Tibial nerve (tissue), 4 donors: ENCODE data around the gene GOLM1. TPM values are rescaled to one million over a fixed set of nuclear protein-coding genes. Genes with fewer than 3 reads are reported as not detected.

Experiments
- DNase-seq, 2 donors: peaks; one replicate each; pipeline ENCODE4 v3.0.0-alpha.2; 2019; ENCODE audit warnings: low spot score in 2 of 2
- H3K27ac ChIP-seq, 4 donors: fragments of 200-600 bp; sonication (generic) in 3 of 4; one replicate each; pipeline ENCODE4 v1.5.1; 2017 to 2019; ENCODE audit warnings: mild to moderate bottlenecking in 1 of 4
- H3K27me3 ChIP-seq, 2 donors: fragments of 200-600 bp; sonication (generic) in 1 of 2; one replicate each; pipeline versions ENCODE4 v1.5.1 to v1.6.0; 2017 to 2019
- H3K36me3 ChIP-seq, 3 donors: fragments of 200-600 bp; sonication (generic); one replicate each; pipeline ENCODE4 v1.5.1; 2018 to 2019
- H3K4me1 ChIP-seq, 4 donors: fragments of 200-600 bp; sonication (generic) in 3 of 4; one replicate each; pipeline ENCODE4 v1.5.1; 2017 to 2019
- H3K4me3 ChIP-seq, 4 donors: fragments of 200-600 bp; sonication (generic) in 3 of 4; one replicate each; pipeline ENCODE4 v1.5.1; 2017 to 2019; ENCODE audit warnings: mild to moderate bottlenecking in 1 of 4, moderate library complexity in 1 of 4
- H3K9me3 ChIP-seq, 4 donors: fragments of 200-600 bp; sonication (generic) in 3 of 4; one replicate each; pipeline ENCODE4 v1.5.1; 2017 to 2019
- CTCF ChIP-seq, 5 experiments: fragments of 200-600 bp in 3 of 5; fragments of 450-650 bp in 2 of 5; sonication (generic) in 3 of 5; IDR thresholded peaks; one replicate each; pipeline ENCODE4 v1.5.1; 2016 to 2019; ENCODE audit warnings: antibody characterized with exemption in 5 of 5, mild to moderate bottlenecking in 3 of 5, moderate library complexity in 2 of 5
- EP300 ChIP-seq, 2 donors: sonication (generic); formaldehyde crosslinking; IDR thresholded peaks; one replicate each; pipeline ENCODE4 v1.6.1; 2017; ENCODE audit warnings: antibody characterized with exemption in 2 of 2, mild to moderate bottlenecking in 1 of 2
- POLR2A ChIP-seq, 2 donors: fragments of 450-650 bp; IDR thresholded peaks; one replicate each; pipeline ENCODE4 v1.6.1; 2017; ENCODE audit warnings: antibody characterized with exemption in 2 of 2, mild to moderate bottlenecking in 2 of 2, moderate library complexity in 2 of 2
- WGBS, 2 donors: methylation state at CpG; one replicate each; pipeline ENCODE4 v1.1.5; 2018; 5-methylcytosine and 5-hydroxymethylcytosine counted together
- total RNA-seq, 4 donors: library from RNA; depleted of rRNA; stranded (reverse); fragments of >200 nt; gene quantifications; one replicate each; pipeline ENCODE4 v1.1.0, GENCODE V29; 2016

GOLM1 gene
- total RNA-seq, 4 donors from 2014 or later: 9.8 to 15.7 (median 12.7) TPM

DNA sequence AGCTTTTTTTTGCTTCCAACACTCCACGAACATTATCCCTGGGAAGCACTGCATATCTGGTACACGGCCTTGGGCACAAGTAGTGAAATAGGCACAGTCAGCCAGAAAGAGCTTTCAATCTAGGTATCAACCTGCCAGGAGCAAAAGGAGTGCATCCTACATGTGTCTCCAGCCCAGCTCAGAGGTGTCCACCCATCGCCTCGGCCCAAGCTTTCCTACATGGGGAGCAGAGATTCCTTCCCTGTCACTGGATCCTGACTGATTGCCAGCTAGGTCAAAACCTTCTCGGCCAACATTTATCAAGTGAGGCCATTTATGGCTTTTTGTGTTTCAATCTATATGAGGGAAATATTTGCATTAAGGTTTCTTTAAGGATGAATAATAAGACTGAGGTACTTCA is 55.8 kb downstream of the GOLM1 start:
- WGBS, 2 donors: 89 to 96% methylated on average over 5 of the region's 5 CpGs

DNA sequence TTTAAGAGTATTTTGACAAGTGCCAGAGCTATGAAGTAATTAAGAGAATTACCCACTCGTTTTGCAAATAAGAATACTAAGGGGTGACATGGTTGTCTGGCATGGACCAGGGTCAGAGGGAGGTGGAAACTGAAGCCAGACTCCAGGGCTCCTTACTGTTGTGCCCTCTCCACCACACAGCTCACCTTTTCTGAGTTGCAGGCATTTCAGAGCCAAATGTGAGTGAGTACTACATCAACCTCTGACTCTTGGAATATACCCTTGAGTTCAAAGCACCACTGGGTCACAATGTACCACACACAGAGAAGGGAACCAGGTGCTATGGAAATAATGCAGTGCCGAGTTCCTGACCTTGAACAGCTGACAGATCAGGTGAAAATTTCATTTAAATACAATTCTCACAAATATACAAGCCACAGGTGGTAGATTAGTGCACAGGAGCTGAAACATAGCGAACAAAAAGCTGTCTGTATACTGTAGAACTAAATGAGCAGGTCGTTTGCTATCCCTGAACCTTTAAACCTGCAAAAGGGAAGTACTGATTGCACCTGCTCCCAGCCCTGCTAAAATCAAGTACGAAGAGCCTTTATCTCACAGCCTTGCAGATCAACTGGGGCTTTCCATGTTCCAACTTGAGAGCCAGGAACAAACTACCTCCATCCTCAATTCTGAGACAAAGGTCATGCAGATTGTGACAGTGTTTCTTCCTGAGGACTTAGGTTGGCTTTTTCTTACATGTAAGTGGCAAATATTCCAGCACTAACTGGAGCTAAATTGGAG is 57.0 kb downstream of the GOLM1 start:
- 76 to 78% methylated on average over 5 of the region's 5 CpGs for WGBS, 2 donors
- Histone ChIP-seq H3K4me1 (peaks cover 0 to 4% (median 0%) of the 10 kb centered on the region in 4 donors), H3K36me3 (peaks cover 0 to 10% (median 0%) of the 10 kb centered on the region in 3 donors), H3K27ac (no peak overlapping the region), H3K4me3 (no peak overlapping the region), H3K27me3 (no peaks in the 10 kb centered on the region), H3K9me3 (no peaks in the 10 kb centered on the region)
- no peak for TF ChIP-seq CTCF (IDR thresholded peaks at IDR 0.05)
- no peak for TF ChIP-seq EP300 (IDR thresholded peaks at IDR 0.05)
- no peak for TF ChIP-seq POLR2A (IDR thresholded peaks at IDR 0.05)
- DNase-seq: no peak

More for the DNA sequence above, 55.8 kb downstream of the GOLM1 start:
- Histone ChIP-seq H3K27me3 (no peaks in the 10 kb centered on the region), H3K27ac (no peak overlapping the region), H3K9me3 (no peaks in the 10 kb centered on the region), H3K4me3 (no peak overlapping the region), H3K4me1 (peaks cover 0 to 4% (median 0%) of the 10 kb centered on the region in 4 donors), H3K36me3 (peaks cover 0 to 10% (median 0%) of the 10 kb centered on the region in 3 donors)
- TF ChIP-seq CTCF (IDR thresholded peaks at IDR 0.05) (no peak), EP300 (IDR thresholded peaks at IDR 0.05) (no peak), POLR2A (IDR thresholded peaks at IDR 0.05) (no peak)
- DNase-seq: no peak

DNA sequence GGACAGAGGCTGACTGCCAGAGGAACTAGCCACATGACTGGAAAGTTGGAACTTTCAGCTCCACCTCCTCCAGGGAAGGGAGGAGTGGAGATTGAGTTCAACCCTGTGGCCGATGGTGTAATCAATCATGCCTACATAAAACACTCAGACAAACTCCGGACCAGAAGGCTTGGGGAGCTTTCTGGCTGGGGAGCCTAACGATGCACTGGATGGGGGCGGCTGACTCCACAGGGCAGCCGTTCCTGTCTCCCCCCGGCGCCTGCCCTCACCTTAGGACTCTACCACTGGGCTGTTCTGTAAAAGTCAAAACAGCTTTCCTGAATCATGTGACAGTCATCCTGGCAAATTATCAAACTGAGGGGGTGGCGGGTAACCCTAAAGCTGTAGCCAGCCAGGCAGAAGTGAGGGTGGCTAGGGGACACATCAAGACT is 58.0 kb downstream of the GOLM1 start:
- Histone ChIP-seq H3K27ac (no peak overlapping the region), H3K4me3 (no peak overlapping the region), H3K4me1 (peaks cover 0 to 4% (median 0%) of the 10 kb centered on the region in 4 donors), H3K9me3 (no peaks in the 10 kb centered on the region), H3K27me3 (no peaks in the 10 kb centered on the region), H3K36me3 (peaks cover 0 to 14% (median 0%) of the 10 kb centered on the region in 3 donors)
- WGBS, 2 donors: 43 to 55% methylated on average over 8 of the region's 8 CpGs
- TF ChIP-seq CTCF (IDR thresholded peaks at IDR 0.05) (no peak), POLR2A (IDR thresholded peaks at IDR 0.05) (no peak), EP300 (IDR thresholded peaks at IDR 0.05) (no peak)
- no peak for DNase-seq

DNA sequence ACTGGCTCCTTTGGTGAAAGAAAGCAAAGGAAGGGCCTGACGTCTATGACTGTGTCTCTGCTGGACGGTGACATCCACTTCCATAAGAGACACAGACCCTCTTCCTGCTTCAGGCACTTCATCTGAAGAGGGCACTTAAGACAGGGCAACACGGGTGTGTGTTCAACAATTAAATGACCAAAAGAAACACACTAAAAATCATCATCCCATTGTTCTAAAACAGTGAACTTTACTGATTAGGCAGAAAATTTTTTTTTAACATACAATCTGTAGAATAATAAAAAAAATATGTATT is 58.5 kb downstream of the GOLM1 start:
- H3K4me1 ChIP-seq: peaks cover 0 to 4% (median 0%) of the 10 kb centered on the region in 4 donors
- H3K27ac ChIP-seq: no peak overlapping the region
- no peak overlapping the region for H3K4me3 ChIP-seq
- DNase-seq: no peak
- H3K36me3 ChIP-seq: peaks cover 0 to 19% (median 0%) of the 10 kb centered on the region in 3 donors
- no peaks in the 10 kb centered on the region for H3K27me3 ChIP-seq
- no peaks in the 10 kb centered on the region for H3K9me3 ChIP-seq
- WGBS, 2 donors: 59 to 74% methylated on average over 3 of the region's 3 CpGs
- no peak for TF ChIP-seq EP300 (IDR thresholded peaks at IDR 0.05)
- TF ChIP-seq POLR2A (IDR thresholded peaks at IDR 0.05): no peak
- TF ChIP-seq CTCF (IDR thresholded peaks at IDR 0.05): no peak

DNA sequence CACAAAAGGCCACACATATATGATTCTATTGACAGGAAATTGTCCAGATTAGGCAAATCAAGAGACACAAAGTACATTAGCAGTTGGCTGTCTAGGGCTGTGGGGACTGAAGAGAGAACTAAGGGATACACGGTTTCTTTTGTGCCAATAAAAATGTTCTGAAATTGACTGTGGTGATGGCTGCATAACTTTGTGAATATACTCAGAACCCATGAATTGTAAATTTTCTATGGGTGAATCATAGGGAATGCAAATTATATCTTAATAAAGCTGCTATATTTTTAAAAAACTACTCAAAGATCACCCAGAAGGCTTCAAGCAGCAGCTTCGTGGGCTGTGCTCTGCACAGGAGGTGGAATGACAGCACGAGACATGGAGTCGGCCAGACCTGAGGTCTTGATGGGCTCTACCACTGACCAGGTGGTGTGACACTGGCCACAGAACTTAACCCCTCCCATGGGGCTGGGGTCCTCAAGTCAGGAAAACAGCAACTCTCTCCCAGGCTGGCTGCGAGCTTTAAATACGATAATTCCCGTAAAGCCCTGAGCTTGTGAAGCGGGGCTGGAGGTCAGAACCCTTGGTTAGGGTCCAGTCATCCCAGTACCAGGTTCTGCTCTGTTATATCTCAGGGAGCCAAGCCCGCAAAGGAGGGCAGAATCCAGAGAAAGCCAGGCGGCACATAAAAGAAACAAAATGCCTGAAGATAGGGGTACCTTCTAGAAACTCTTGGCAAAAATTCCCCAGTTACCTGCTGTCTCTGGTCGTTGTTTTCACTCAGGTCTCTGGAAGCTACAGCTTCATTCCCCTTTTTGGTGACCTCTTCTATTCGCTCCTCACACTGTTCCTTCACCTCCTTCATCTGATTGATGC is 59.1 kb downstream of the GOLM1 start:
- H3K9me3 ChIP-seq: no peaks in the 10 kb centered on the region
- peaks cover 0 to 25% (median 0%) of the 10 kb centered on the region in 3 donors for H3K36me3 ChIP-seq
- 92 to 95% methylated on average over 12 of the region's 12 CpGs for WGBS, 2 donors
- H3K27ac ChIP-seq: no peak overlapping the region
- H3K27me3 ChIP-seq: no peaks in the 10 kb centered on the region
- H3K4me3 ChIP-seq: no peak overlapping the region
- TF ChIP-seq EP300 (IDR thresholded peaks at IDR 0.05) (no peak), CTCF (IDR thresholded peaks at IDR 0.05) (no peak), POLR2A (IDR thresholded peaks at IDR 0.05) (no peak)
- H3K4me1 ChIP-seq: peaks cover 0 to 4% (median 0%) of the 10 kb centered on the region in 4 donors
- no peak for DNase-seq
